HG02763 (cell line): ENCODE data around the gene GCGR.

Experiments used
- ATAC-seq: cut with Tn5 transposase; IDR thresholded peaks from one replicate; pipeline ENCODE4 v1.9.1; 2021; ENCODE audit warnings: mild to moderate bottlenecking, moderate library complexity; ENCODE audit not compliant: unreplicated experiment

Gene GCGR

DNA sequence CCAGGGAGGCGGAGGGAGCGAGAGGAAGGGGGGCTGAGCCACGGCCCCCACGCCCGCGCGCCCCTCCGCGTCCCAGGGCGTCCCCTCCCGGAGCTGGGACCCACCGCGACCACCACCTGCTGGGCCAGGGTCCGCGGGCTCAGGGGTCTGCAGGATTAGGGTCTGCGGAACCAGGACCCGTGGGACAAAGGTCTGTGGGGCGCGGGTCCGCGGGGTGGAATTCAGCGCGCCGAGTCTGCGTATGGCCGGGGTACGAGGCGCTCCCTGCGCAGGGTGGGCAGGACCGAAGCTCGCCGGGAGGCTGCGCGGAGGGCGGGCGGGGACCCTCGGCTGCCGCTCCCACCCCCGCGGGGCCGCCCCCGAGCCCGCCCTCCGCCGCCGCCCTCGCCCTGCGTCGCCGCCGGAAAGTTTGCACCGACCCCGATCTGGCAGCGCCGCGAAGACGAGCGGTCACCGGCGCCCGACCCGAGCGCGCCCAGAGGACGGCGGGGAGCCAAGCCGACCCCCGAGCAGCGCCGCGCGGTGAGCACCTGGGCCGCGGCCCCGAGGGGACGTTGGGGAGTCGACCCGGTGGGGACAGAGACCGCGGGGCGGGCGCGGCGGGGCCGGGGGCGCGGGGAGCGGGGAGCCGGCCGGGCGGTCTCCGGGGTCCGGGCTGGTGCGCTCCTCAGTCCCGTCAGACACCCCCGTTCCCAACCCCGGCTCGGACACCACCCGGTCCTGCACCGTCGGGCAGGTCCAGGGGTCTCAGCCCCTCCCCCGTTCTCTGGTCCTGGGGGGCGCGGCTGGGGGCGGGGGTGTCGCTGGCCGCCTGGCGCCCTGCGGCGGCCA lies at the start of gene GCGR:
GCGR (plus strand) TSS at position 423 of the 831 bp plus-strand sequence. CDS start 4,869 bp downstream, outside the sequence.
- ATAC-seq = no peak

DNA sequence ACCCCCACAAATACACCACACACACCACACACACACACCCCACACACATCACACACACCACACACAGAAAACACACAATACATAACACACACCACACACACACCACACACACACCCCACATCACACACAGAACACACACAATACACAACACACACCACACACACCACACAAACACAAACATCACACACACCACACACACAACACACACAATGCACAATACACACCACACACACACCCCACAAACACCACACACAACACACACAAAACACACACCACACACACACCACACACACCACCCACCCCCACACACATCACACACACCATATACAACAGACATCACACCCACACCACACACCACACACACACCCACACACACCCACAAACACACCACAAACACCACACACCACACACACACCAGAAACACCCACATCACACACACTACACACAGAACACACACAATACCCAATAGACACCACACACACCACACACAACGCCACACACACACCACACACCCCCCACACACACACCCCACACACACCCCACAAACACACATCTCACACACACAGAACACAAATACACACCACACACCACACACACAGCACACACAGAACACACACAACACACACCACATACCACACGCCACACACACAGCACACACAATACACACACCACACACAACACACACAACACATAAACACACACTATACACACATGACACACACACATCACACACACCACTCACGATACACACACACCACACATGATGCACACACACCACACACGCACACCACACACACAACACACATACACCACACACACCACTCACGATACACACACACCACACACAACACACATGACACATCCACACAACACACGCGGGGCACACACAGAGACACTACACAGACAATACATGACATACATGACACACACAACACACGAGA lies 11.0 kb upstream of the GCGR start:
- no peak for ATAC-seq

DNA sequence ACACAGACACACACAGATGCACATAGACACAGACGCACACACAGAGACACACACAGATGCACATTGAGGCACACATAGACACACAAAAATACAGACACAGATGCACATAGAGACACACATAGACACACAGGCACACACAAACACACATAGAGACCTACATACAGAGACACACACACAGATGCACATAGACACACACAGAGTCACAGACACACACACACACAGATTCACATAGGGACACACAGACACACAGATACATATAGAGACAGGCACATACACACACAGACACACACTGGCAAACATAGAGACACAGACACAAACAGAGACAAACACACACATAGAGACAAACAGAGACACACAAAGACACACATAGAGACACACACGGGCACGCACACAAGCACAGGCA lies 9.9 kb upstream of the GCGR start:
- ATAC-seq = no peak

DNA sequence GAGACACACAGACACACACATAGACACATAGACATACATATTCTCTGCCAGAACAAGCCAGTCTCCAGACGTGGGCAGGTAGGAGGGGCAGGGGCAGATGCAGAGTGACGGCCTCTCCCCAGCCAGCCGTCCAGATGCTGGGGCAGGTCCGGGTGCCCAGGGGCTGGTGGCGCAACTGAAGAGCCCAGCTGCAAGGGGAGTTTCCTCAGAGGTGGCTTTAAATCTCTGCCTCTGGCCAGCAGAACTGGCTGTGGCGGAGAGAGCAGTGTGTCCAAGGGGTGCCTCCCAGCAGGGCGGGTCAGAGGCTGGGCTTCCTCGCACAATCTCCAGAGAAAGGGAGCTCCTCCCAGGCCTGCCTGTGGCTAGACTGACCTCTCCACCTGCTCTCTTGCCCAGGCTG lies 9.4 kb upstream of the GCGR start:
- ATAC-seq = no peak

DNA sequence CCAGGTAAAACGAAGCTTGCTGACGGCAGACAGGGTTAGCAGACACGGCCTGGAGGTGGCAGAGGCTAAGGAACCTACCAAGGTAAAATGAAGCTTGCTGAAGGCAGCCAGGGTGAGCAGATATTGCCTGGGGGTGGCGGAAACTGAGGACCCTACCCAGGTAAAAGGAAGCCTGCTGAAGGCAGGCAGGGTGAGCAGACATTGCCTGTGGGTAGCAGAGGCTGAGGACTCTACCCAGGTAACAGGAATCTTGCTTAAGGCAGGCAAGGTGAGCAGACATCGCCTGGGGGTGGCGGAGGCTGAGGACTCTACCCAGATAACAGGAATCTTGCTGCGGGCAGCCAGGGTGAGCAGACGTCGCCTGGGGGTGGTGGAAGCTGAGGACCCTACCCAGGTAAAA lies 2.6 kb upstream of the GCGR start:
- no peak for ATAC-seq

DNA sequence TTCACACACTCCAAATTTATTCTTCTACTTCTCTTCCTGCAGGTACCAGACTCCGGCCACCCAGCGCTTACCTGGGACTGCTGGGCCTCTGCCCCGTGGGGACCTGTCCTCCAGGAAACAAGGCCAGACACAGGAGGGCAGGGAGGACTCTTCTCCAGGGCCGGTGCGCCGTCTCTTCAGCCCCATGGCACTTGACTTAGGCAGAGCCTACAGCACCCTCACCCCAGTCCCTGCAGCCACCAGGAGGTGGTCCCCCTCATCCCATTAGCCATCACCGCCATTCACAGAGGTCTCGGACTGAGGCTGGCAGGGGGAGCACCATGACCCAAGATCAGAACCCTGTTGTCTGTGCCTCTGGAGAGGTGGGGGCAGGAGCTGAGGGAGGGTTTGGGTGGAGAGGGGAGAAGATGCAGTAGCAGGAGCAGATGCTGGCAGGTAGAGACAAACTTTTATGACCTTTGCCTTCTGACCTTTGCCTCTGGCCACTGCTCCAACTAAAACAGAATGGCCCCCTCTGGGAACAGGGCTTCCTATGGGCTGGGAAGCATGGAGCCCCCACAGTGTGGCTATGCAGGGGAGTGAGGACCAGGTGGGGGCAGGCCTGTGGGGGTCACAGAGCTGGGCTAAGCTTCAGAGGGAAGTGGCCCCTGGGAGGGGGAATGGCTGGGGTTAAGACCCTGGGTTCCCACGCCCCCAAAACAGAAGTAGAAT lies 1.7 kb upstream of the GCGR start:
- ATAC-seq = no peak

DNA sequence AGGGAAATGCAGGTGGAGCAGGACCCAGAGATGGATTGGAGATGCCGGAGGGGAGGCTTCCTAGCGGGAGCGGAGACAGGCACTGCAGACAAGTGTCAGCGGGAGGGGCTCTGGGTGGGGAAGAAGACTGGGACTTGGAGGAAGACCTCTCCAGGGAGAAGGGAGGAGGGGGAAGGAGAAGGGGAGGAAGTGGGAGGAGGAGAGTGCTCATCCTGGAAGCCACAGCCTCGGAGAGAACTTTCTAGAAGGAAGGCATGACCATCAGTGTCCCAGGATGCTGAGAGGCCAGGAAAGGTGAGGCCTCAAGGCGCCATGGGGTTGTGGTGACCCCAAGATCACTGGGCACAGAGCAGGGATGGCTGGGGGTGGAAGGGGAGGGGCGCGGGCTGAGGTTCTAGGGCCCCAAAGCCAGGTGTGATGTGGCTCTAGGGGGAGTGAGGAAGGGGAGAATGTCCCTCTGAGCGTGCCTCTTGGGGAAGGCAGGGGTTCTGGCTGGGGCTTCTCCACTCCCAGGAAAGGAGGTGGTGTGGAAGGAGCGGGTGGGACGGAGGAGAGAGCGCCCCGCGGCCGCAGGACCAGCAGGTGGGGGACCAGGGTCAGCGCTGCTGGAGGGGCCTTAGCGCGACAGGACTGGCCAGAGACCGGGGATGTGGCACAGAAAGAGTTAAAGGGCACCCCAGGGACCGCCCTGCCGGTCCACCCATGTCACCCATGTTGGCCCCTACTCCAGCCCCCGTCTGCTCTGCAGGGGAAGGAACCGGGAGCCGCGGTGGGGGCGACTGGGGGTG lies 900 bp upstream of the GCGR start:
- no peak for ATAC-seq

DNA sequence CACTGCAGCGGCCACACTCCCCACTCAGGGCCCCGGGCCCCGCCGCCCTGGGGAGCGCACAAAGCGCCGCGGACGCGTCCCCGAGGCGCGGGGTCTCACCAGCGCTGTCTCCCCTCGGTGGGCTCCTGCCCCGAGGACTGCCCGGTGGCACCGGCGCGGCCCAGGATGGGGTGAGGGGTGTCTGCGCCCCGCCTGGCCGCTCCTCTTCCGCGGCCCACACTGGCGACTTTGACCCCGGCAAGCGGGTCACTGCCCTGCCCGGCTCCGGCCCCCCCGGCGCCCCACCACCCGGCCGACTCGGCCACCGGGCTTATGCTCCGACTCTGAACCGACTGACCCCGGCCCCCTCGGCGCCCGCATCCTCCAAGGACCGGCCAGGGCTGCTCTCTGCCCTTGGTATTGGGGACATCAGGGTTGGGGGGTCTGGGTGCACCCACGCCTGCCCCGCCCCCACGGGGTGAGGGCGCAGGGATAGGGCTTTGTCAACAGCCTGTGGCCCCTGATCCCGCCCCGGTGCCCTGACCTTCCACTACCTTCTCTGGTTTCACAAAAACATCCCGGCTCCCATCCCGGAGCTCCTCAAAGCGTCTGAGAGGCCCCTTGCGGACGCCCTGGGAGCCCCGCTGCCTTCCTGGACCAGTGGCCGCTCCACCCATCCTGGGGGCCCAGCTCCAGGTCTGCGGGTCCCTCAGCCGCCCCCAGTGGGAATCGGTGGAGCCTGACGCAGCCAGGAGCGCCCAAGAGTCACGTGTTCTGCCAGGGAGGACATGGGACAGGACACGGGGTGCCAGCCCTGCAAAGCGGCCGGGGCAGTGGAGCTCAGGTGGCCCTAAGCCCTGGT lies 829 bp downstream of the GCGR start:
- ATAC-seq = no peak

DNA sequence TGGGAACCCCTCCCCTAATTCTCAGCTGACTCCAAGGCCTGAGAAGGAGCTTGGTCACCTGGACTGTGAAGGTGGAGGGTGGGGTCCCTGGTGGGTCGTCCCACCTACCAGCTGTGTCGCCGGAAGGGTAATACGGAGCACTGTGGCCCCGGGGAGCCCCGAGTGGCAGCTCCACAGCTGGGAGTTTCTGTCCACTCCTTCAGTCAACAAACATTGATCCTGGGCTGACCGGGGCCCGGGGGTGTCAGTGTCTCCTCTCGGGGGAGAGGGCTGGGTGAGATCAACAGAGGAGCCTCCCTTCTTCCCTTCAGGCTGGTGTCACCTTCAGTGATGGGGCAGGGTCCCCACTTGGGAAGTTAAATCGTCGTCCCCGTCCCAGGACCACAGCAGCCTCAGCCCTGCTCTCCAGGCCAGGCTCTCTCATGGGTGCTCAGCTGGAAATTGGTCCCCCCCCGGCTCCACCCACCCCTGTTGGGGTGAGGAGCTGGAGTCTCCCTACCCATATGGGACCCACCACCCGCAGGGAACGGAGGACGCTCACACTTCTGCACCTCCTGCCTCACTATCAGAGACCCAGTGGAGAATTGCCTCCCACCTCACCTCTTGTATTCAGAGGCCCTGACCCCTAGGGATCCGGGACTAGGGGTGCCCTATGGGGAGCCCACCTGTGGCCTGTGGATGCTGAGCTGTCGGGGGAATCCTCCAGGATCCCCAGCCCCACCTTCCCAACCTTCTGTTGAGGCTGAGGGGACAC lies 1.9 kb downstream of the GCGR start:
- ATAC-seq = no peak

DNA sequence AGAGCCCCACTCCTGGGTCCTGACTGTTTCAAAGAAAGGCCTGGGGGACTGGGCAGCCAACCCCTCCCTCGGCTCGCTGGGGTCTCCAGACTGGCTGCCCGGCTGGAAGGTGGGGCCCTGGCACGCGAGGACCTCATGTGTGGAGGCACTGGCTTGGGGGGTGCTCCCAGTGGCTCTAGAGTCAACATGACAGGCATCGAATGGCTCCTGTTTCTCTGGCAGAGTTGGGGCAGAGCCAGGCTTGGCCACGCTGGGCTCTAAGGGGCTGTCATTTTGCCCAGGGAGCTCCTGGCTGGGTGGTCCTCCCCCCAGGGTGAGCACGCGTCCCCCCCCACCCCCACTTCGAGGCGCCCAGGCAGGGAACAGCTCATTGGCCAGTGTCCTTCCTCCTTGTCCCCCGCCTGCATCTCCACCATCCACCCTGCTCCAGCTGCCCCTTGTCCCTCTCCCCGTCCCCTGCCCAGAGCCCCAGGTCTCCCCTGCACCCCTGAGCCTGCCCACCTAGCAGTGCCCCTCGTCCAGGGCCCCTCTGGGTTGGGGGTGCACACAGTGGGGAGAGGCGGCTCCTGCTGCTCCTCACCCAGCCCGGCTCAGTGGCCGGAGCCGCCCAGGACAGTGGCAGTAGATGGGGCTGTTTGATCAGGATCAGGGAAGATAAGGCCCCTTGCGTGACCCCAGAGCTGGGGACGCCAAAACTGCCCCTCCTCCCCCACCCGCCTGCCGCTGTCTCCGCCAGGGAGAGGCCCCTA lies 2.7 kb downstream of the GCGR start:
- ATAC-seq = no peak

DNA sequence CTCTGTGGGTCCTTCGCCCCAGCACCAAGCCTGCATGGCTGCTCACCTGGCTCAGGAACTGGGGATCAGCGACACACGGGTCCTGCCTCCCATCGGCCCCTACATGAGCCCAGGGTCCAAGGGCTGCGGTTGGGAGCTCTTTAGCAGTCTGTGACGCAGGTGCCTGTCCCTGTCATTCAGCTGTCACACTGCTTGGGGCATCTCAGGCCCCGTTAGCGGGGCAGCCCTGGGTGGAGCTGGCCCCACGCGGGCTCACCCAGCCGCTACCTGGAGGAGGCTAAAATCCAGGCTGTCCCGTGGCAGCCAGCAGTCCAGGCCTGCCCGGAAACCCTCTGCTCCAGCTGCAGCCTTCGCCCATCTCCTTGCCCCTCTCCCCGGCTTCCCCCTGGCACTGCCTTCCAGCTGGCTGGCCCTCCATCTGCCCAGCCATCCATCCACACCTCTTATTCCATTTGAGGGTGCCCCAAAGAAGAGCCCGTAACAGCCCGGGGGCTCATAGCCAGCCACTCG lies 3.3 kb downstream of the GCGR start:
- ATAC-seq = no peak

DNA sequence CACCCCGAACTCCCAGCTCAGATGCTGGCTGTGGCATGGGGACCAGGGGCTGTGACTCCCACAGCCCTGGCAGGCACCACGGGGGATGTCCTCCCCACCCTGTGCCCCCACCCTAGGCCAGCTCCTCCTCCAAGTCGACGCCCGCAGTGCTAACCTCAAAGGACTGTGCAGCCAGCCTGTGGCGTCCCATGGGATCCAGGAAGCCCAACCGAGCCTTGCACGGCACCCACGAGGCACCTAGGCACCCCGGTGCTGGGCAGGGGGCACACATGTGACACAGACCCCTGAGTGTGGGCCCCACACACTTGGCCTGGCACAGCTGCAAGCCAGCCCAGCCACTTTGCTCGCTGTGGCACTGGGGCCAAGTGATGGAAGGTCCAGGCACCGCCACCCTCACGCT lies 3.9 kb downstream of the GCGR start:
- ATAC-seq = no peak

DNA sequence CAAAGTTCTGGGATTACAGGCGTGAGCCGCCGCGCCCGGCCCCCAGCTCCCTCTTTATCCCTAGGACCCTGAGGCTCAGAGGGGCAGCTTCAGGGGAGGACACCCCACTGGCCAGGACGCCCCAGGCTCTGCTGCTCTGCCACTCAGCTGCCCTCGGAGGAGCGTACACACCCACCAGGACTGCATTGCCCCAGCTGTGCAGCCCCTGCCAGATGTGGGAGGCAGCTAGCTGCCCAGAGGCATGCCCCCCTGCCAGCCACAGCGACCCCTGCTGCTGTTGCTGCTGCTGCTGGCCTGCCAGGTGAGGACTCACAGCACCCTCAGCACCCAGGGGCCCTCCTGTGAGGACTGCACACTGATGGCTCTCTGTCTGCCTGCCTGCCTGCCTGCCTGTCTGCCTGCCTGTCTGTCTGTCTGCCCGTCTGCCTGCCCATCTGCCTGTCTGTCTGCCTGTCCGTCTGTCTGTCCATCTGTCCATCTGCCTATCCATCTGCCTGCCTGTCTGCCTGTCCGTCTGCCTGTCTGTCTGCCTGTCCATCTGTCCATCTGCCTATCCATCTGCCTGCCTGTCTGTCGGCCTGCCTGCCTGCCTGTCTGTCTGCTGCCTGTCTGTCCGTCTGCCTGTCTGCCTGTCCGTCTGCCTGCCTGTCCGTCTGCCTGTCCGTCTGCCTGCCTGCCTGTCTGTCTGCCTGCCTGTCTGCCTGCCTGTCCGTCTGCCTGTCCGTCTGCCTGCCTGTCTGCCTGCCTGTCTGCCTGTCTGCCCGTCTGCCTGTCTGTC lies 5.0 kb downstream of the GCGR start:
- no peak for ATAC-seq

DNA sequence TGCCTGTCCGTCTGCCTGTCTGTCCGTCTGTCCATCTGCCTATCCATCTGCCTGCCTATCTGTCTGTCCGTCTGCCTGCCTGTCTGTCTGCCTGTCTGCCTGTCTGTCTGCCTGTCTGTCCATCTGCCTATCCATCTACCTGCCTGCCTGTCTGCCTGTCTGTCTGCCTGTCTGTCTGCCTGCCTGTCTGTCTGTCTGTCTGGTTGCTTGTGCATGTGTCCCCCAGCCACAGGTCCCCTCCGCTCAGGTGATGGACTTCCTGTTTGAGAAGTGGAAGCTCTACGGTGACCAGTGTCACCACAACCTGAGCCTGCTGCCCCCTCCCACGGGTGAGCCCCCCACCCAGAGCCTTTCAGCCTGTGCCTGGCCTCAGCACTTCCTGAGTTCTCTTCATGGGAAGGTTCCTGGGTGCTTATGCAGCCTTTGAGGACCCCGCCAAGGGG lies 5.6 kb downstream of the GCGR start:
- no peak for ATAC-seq

DNA sequence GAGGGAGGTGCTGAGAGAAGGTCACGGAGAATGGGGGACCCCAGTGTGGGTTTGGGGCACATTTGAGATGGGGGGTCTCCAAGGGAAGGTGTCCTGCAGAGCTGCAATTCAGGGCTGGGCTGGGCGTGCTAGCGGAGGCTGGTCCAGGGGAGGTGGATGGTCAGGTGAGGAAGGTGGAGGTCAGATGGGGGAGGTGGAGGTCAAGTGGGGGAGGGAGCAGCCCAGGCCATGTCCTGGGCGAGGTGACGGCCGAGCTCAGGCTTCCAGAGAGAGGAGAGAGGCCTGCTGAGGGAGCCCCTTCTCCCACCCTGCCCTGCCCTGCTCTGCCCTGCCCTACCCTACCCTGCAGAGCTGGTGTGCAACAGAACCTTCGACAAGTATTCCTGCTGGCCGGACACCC lies 6.5 kb downstream of the GCGR start:
- ATAC-seq = no peak

DNA sequence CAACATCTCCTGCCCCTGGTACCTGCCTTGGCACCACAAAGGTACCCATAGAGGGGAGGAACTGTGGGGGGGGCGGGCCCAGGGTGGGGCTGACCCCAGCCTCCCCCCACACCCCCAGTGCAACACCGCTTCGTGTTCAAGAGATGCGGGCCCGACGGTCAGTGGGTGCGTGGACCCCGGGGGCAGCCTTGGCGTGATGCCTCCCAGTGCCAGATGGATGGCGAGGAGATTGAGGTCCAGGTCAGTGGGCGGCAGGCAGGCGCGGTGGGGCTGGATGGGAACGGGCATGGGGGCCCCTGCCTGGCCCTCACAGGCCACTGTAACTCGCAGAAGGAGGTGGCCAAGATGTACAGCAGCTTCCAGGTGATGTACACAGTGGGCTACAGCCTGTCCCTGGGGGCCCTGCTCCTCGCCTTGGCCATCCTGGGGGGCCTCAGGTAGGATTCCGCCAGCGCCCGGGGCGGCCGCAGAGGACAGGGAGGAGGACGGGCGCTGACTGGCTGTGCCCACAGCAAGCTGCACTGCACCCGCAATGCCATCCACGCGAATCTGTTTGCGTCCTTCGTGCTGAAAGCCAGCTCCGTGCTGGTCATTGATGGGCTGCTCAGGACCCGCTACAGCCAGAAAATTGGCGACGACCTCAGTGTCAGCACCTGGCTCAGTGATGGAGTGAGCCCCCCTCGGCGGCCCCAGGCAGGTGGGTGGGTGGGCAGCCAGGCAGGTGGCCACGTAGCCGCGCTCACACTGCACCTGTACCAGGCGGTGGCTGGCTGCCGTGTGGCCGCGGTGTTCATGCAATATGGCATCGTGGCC lies 7.1 kb downstream of the GCGR start:
- no peak for ATAC-seq
